ENCODE measurements around the gene STXBP2. TPM values are rescaled to one million over a fixed set of nuclear protein-coding genes. Genes with fewer than 3 reads are reported as not detected.
A peak's percentile ranks its signal among the peaks of the same experiment; 100 is the strongest.

The STXBP2 gene
- total and polyA plus RNA-seq, 4 donors, result 80.3 to 455 (median 195) TPM

DNA sequence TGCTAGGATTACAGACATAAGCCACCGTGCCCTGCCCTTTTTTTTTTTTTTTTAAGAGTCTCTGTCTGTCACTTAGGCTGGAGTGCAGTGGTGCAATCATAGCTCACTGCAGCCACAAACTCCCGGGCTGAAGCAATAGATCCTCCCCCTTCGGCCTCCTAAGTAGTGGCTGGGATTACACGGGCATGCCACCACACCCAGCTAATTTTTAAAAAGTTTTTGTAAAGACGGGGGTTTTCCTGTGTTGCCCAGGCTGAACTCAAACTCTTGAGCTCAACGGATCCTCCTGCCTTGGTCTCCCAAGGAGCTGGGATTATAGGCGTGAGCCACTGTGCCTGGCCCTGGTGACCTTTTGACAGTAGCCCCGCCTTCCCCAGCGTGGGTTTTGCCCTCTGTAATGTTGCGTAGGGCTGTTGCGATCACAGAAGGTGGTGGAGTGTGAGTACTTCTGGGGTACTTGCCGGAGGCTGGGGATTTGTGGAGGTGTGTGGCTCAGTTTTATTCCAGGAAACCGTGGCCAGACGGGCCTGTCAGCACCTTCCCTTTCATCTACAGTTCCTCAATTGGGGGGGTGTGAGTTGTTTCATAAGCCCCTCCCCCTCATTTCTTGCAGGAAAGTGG is 20.3 kb downstream of the STXBP2 start:
- ATAC-seq (ENCODE audit: insufficient read depth, low FRiP score) (peak; percentile 50), DNase-seq (no peak)
- H3K27me3 ChIP-seq (ENCODE audit: control insufficient read depth in 3 of 3, insufficient read depth in 3 of 3, low read length in 2 of 3), result no peaks in the 10 kb centered on the region
- H3K9me3 ChIP-seq (ENCODE audit: control insufficient read depth in 4 of 4, insufficient read depth in 3 of 4, low read length in 3 of 4), result no peaks in the 10 kb centered on the region
- TF ChIP-seq, protein P1, sequence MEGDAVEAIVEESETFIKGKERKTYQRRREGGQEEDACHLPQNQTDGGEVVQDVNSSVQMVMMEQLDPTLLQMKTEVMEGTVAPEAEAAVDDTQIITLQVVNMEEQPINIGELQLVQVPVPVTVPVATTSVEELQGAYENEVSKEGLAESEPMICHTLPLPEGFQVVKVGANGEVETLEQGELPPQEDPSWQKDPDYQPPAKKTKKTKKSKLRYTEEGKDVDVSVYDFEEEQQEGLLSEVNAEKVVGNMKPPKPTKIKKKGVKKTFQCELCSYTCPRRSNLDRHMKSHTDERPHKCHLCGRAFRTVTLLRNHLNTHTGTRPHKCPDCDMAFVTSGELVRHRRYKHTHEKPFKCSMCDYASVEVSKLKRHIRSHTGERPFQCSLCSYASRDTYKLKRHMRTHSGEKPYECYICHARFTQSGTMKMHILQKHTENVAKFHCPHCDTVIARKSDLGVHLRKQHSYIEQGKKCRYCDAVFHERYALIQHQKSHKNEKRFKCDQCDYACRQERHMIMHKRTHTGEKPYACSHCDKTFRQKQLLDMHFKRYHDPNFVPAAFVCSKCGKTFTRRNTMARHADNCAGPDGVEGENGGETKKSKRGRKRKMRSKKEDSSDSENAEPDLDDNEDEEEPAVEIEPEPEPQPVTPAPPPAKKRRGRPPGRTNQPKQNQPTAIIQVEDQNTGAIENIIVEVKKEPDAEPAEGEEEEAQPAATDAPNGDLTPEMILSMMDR (IDR thresholded peaks at IDR 0.05; ENCODE audit: control extremely low read depth, extremely low read depth), result no peak
- 13 to 24% methylated on average over 14 of the region's 14 CpGs for WGBS, 2 donors
- H3K4me3 ChIP-seq, result no peak overlapping the region
- H3K36me3 ChIP-seq (ENCODE audit: control insufficient read depth in 4 of 4, insufficient read depth in 4 of 4, low read length in 4 of 4), result no peaks in the 10 kb centered on the region
- H3K27ac ChIP-seq (ENCODE audit: low read depth in 1 of 2, low read length in 1 of 2), result peak overlapping the region in 1 of 2 donors; percentile 94
- peaks cover 0 to 1% (median 1%) of the 10 kb centered on the region in 5 donors for H3K4me1 ChIP-seq (ENCODE audit: control insufficient read depth in 5 of 5, insufficient read depth in 5 of 5, low read length in 5 of 5)
- no peak overlapping the region for H3K9ac ChIP-seq (ENCODE audit: insufficient read depth in 1 of 2, low read length in 2 of 2)

DNA sequence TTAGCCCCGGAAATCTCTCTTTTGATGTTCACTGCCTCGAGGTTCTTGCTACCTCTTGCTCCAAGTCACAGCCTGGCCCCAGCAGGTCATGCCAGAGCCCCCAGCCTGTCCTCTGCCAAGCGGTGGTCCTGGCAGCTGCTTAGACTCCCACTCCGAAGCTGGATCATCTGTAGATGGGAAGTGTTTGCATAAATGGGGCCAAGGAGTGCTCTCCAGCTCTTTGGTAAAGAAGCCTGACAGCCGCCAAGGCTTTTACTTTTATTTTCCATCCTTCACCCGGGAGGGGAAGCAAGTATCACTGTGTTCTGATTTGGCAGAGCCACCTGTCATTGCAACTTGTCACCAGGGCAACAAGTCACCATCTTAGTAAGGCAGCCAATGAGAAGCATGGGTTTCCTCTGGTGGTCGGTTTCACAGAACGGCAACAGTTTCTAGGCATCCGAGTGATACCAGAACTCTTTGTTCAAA is 21.3 kb downstream of the STXBP2 start:
- TF ChIP-seq, protein P1 (IDR thresholded peaks at IDR 0.05; ENCODE audit: control extremely low read depth, extremely low read depth), result no peak
- no peak for ATAC-seq (ENCODE audit: insufficient read depth, low FRiP score)
- Histone ChIP-seq H3K4me3 (no peak overlapping the region), H3K27ac (ENCODE audit: low read depth in 1 of 2, low read length in 1 of 2) (peak overlapping the region in 1 of 2 donors; percentile 26), H3K27me3 (ENCODE audit: control insufficient read depth in 3 of 3, insufficient read depth in 3 of 3, low read length in 2 of 3) (no peaks in the 10 kb centered on the region), H3K9ac (ENCODE audit: insufficient read depth in 1 of 2, low read length in 2 of 2) (no peak overlapping the region), H3K9me3 (ENCODE audit: control insufficient read depth in 4 of 4, insufficient read depth in 3 of 4, low read length in 3 of 4) (no peaks in the 10 kb centered on the region), H3K36me3 (ENCODE audit: control insufficient read depth in 4 of 4, insufficient read depth in 4 of 4, low read length in 4 of 4) (no peaks in the 10 kb centered on the region), H3K4me1 (ENCODE audit: control insufficient read depth in 5 of 5, insufficient read depth in 5 of 5, low read length in 5 of 5) (no peaks in the 10 kb centered on the region)
- 25 to 28% methylated on average over 9 of the region's 9 CpGs for WGBS, 2 donors
- DNase-seq, result peak in 2 of 3 donors; percentile 19 to 39

DNA sequence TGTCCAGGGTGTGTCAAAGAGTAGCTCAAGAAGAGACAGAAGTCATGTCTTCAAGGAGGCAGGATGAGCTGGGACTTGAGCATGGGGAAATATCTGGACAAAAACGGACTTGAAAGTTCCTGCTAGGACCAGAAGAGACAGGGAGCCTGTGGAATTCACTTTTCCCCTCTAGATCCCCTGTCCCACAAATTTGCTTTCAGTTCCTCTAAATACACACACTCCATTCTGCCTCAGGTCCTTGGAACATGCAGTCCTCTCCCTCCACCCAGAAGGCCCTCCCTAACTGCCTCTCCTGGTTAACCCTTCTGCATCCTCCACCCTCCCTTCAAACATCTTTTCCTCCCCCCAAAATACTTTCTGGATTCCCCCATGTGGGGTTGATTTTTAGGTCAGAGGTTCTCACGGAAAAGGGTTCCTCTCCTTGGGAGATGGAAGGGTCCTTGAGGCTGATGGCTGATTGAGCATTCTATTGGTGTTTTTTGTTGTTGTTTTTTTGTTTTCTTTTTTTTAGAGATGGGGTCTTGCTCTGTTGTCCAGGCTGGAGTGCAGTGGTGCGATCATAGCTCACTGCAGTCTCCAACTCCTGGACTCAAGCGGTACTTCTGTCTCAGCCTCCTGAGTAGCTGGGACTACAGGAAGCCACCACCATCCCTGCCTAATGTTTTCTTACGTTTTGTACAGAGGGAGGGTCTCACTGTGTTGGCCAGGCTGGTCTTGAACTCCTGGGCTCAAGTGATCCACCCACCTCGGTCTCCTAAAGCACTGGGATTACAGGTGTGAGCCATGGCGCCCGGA is 25.0 kb downstream of the STXBP2 start:
- 77 to 84% methylated on average over 8 of the region's 8 CpGs for WGBS, 2 donors

More for the DNA sequence above, 25.0 kb downstream of the STXBP2 start:
- Histone ChIP-seq H3K4me1 (ENCODE audit: control insufficient read depth in 5 of 5, insufficient read depth in 5 of 5, low read length in 5 of 5) (peaks cover 0 to 5% (median 0%) of the 10 kb centered on the region in 5 donors), H3K4me3 (no peak overlapping the region), H3K9ac (ENCODE audit: insufficient read depth in 1 of 2, low read length in 2 of 2) (no peak overlapping the region), H3K9me3 (ENCODE audit: control insufficient read depth in 4 of 4, insufficient read depth in 3 of 4, low read length in 3 of 4) (no peaks in the 10 kb centered on the region), H3K36me3 (ENCODE audit: control insufficient read depth in 4 of 4, insufficient read depth in 4 of 4, low read length in 4 of 4) (no peaks in the 10 kb centered on the region), H3K27me3 (ENCODE audit: control insufficient read depth in 3 of 3, insufficient read depth in 3 of 3, low read length in 2 of 3) (no peaks in the 10 kb centered on the region), H3K27ac (ENCODE audit: low read depth in 1 of 2, low read length in 1 of 2) (no peak overlapping the region)
- TF ChIP-seq, protein P1 (IDR thresholded peaks at IDR 0.05; ENCODE audit: control extremely low read depth, extremely low read depth), result no peak
- no peak for DNase-seq
- no peak for ATAC-seq (ENCODE audit: insufficient read depth, low FRiP score)
